PC-3 (cell line): ENCODE data around the gene SPDYE6. TPM values are rescaled to one million over a fixed set of nuclear protein-coding genes. Genes with fewer than 3 reads are reported as not detected.

Source experiments
- ATAC-seq: fragments of 200-7000 bp; cut with Tn5 transposase; 2 replicates; pipeline ENCODE4 v1.9.1; 2020; ENCODE audit warnings: mild to moderate bottlenecking, moderate library complexity
- BruUV-seq: library from RNA; stranded (reverse); fragments of 400-500 nt; replicated peaks from 2 replicates; lab custom pipeline; 2021; lab: Mats Ljungman, UMichigan
- CTCF ChIA-PET: fragments of 300-600 bp; sonication (Branson Sonifier 250); formaldehyde crosslinking; loops from one replicate; lab custom pipeline; 2022; ENCODE audit warnings: antibody characterized with exemption; lab: Charles Lee
- POLR2A ChIA-PET: fragments of 300-600 bp; sonication (Branson Sonifier 250); formaldehyde crosslinking; loops from one replicate; lab custom pipeline; 2022; ENCODE audit warnings: antibody characterized with exemption; ENCODE audit not compliant: unreplicated experiment; lab: Charles Lee
- DNase-seq: peaks from one replicate; pipeline ENCODE4 v3.0.0-alpha.2; 2015
- H2AFZ ChIP-seq: fragments of 300-600 bp; sonication (generic); 2 replicates; pipeline ENCODE4 v1.6.0; 2016; ENCODE audit warnings: antibody characterized with exemption, low read length
- H3F3A ChIP-seq: fragments of 300-600 bp; sonication (generic); one replicate; pipeline ENCODE4 v1.6.0; 2017; ENCODE audit warnings: antibody characterized with exemption, low read length, control low read depth, mild to moderate bottlenecking; ENCODE audit not compliant: unreplicated experiment
- H3K27ac ChIP-seq: fragments of 300-600 bp; sonication (generic); 2 replicates; pipeline ENCODE4 v1.5.1; 2016; ENCODE audit warnings: mild to moderate bottlenecking, low read length
- H3K27me3 ChIP-seq: fragments of 300-600 bp; sonication (generic); 2 replicates; pipeline ENCODE4 v1.6.1; 2016; ENCODE audit warnings: low read length, mixed read lengths
- H3K36me3 ChIP-seq: fragments of 300-600 bp; sonication (generic); 2 replicates; pipeline ENCODE4 v1.6.1; 2016; ENCODE audit warnings: low read depth, mixed run types, low read length, mixed read lengths
- H3K4me1 ChIP-seq: fragments of 300-600 bp; sonication (generic); 2 replicates; pipeline ENCODE4 v1.5.1; 2016; ENCODE audit warnings: low read length; ENCODE audit not compliant: insufficient read depth
- H3K4me2 ChIP-seq: fragments of 300-600 bp; sonication (generic); 2 replicates; pipeline ENCODE4 v1.6.0; 2016; ENCODE audit warnings: low read length
- H3K4me3 ChIP-seq: fragments of 300-600 bp; sonication (generic); 2 replicates; pipeline ENCODE4 v1.5.1; 2016; ENCODE audit warnings: mild to moderate bottlenecking, low read length, mixed read lengths
- H3K79me2 ChIP-seq: fragments of 300-600 bp; sonication (generic); 2 replicates; pipeline ENCODE4 v1.6.1; 2017; ENCODE audit warnings: low read length, mixed read lengths
- H3K9ac ChIP-seq: fragments of 300-600 bp; sonication (generic); 2 replicates; pipeline ENCODE4 v1.6.0; 2016; ENCODE audit warnings: mild to moderate bottlenecking, low read length
- H3K9me2 ChIP-seq: fragments of 300-600 bp; sonication (generic); replicated peaks from 2 replicates; pipeline ENCODE4 v1.6.1; 2016; ENCODE audit warnings: mixed run types, low read length, mixed read lengths
- H3K9me3 ChIP-seq: fragments of 300-600 bp; sonication (generic); 2 replicates; pipeline ENCODE4 v1.6.1; 2016; ENCODE audit warnings: low read length, mixed read lengths
- H4K20me1 ChIP-seq: fragments of 300-600 bp; sonication (generic); 2 replicates; pipeline ENCODE4 v1.6.1; 2016; ENCODE audit warnings: low read length, mixed read lengths
- EZH2 ChIP-seq: fragments of 300-600 bp; sonication (generic); IDR thresholded peaks from one replicate; pipeline ENCODE4 v1.6.1; 2017; ENCODE audit warnings: antibody characterized with exemption, mild to moderate bottlenecking, low read length; ENCODE audit not compliant: unreplicated experiment
- EZH2phosphoT487 ChIP-seq: fragments of 300-600 bp; sonication (generic); IDR thresholded peaks from 2 replicates; pipeline ENCODE4 v1.6.1; 2018; ENCODE audit warnings: mild to moderate bottlenecking, antibody characterized with exemption, low read length, borderline replicate concordance
- intact Hi-C: fragments of 100-400 bp; cut with micrococcal nuclease; formaldehyde crosslinking; loops from 2 replicates; pipeline ENCODE4 v1.9.0; 2023
- total RNA-seq: library from RNA; depleted of rRNA; stranded (reverse); fragments of >200 nt; gene quantifications from 2 replicates; pipeline ENCODE4 v1.2.3, GENCODE V29; 2014
- TF ChIP-seq, protein P1 (sequence below): fragments of 300-600 bp; sonication (generic); conservative IDR thresholded peaks from 2 replicates; pipeline ENCODE4 v1.5.1; 2017; ENCODE audit warnings: antibody characterized with exemption, low read depth, mild to moderate bottlenecking, low read length

The SPDYE6 gene
- total RNA-seq, 1 experiment from 2014 or later: not detected

GRCh38 chr7:102318482-102318971 is 37.7 kb downstream of the SPDYE6 start:
- H3K9me2 ChIP-seq: no peaks in the 10 kb centered on the region
- TF ChIP-seq, protein P1, sequence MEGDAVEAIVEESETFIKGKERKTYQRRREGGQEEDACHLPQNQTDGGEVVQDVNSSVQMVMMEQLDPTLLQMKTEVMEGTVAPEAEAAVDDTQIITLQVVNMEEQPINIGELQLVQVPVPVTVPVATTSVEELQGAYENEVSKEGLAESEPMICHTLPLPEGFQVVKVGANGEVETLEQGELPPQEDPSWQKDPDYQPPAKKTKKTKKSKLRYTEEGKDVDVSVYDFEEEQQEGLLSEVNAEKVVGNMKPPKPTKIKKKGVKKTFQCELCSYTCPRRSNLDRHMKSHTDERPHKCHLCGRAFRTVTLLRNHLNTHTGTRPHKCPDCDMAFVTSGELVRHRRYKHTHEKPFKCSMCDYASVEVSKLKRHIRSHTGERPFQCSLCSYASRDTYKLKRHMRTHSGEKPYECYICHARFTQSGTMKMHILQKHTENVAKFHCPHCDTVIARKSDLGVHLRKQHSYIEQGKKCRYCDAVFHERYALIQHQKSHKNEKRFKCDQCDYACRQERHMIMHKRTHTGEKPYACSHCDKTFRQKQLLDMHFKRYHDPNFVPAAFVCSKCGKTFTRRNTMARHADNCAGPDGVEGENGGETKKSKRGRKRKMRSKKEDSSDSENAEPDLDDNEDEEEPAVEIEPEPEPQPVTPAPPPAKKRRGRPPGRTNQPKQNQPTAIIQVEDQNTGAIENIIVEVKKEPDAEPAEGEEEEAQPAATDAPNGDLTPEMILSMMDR: no peak
- TF ChIP-seq EZH2phosphoT487 (no peak), EZH2 (no peak)
- H3F3A ChIP-seq: no peaks in the 10 kb centered on the region
- no peak overlapping the region for H3K9ac ChIP-seq
- no peaks in the 10 kb centered on the region for H3K27me3 ChIP-seq
- DNase-seq (peak; percentile 40), ATAC-seq (peak; percentile 57)
- no peaks in the 10 kb centered on the region for H3K9me3 ChIP-seq
- ChIA-PET CTCF (no interaction called here), POLR2A (no interaction called here)
- no peaks in the 10 kb centered on the region for H3K36me3 ChIP-seq
- H3K4me2 ChIP-seq: no peak overlapping the region
- no peaks in the 10 kb centered on the region for H4K20me1 ChIP-seq
- H3K27ac ChIP-seq: no peak overlapping the region
- H3K79me2 ChIP-seq: no peaks in the 10 kb centered on the region
- H3K4me1 ChIP-seq: no peaks in the 10 kb centered on the region
- no TSS peak for BruUV-seq
- intact Hi-C loops: no loop called here
- no peak overlapping the region for H2AFZ ChIP-seq
- no peak overlapping the region for H3K4me3 ChIP-seq

DNA sequence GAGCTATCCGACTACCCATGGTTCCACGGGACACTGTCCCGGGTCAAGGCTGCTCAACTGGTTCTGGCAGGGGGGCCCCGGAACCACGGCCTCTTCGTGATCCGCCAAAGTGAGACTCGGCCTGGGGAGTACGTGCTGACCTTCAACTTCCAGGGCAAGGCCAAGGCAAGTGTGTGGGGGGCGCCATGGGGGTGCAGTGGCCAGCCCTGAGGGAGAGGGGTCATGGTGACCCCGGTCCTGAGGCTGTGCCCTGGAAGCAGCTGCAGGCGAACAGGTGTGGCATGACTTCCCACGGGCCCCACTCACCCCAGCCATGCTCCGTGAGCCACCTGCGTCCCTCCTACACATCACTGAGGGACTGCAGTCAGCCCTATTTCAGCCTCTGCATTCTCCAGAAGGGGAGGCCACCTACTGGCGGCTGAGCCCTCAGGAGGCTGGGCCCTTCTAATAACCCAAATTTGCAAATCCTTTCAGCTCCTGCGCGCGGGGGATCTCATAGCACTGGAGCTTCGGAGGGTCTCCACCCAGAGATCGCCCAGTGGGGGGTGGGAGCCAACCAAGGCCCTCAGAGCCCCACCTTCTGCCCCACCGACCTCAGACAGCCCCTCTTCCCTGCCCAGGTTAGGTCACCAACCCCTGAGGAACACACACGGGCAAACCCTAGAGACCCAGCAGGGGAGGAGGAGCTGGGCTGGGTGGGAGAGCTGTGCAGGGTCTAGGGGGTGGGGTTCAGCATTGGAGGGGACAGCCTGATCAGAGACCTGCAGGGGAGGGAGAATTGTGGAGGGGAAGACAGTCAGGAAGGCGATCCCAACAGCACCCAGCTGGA is 38.8 kb downstream of the SPDYE6 start:
- Histone ChIP-seq H3K9me2 (no peaks in the 10 kb centered on the region), H4K20me1 (no peaks in the 10 kb centered on the region), H3K9me3 (no peaks in the 10 kb centered on the region), H3K27ac (no peak overlapping the region), H3K27me3 (no peaks in the 10 kb centered on the region), H3F3A (no peaks in the 10 kb centered on the region), H3K4me1 (no peaks in the 10 kb centered on the region), H2AFZ (no peak overlapping the region), H3K4me3 (no peak overlapping the region), H3K4me2 (no peak overlapping the region), H3K36me3 (no peaks in the 10 kb centered on the region), H3K9ac (no peak overlapping the region), H3K79me2 (no peaks in the 10 kb centered on the region)
- TF ChIP-seq, protein P1: no peak
- DNase-seq (no peak), ATAC-seq (no peak)
- ChIA-PET CTCF (interaction anchor here (0.5 kb wide), 1 partner anchor 867 kb away, joined by 6 read pairs; no protein-coding TSS in a partner anchor), POLR2A (no interaction called here)
- BruUV-seq: no TSS peak
- intact Hi-C loops: no loop called here

DNA sequence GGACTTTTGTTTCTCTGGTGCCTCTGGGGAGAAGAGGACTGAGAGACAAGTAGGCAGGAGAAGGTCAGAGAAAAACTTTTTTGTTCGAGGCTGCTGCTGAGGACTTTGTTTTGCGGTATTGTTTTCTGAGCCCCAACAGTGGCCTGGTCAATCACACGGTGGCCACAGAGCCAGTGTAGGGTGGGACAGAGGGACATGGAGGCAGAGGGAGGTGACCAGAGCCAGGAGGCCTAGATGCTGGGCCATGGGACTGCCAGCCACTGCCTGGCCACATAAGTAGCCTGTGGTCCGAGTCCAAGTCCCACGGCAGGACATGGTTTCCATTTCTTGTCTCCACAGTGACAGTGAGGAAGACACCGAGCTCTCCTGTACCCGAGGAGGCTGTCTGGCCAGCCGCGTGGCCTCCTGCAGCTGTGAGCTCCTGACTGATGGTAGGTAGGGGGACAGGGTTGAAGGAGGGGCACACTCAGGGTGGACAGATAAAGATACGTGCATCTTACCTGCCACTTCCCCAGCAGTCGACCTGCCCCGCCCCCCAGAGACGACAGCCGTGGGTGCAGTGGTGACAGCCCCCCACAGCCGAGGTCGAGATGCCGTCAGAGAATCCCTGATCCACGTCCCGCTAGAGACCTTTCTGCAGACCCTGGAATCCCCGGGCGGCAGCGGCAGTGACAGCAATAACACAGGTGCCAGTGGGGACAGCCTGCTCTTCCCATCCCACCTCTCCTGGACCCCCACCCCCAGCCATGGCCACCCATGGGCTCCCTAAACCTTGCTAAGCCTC is 42.1 kb downstream of the SPDYE6 start:
- intact Hi-C loops: no loop called here
- Histone ChIP-seq H3F3A (no peaks in the 10 kb centered on the region), H3K9ac (no peak overlapping the region), H3K9me2 (no peaks in the 10 kb centered on the region), H3K79me2 (no peaks in the 10 kb centered on the region), H2AFZ (no peak overlapping the region), H3K4me1 (no peaks in the 10 kb centered on the region), H3K27ac (no peak overlapping the region), H3K36me3 (no peaks in the 10 kb centered on the region), H3K9me3 (no peaks in the 10 kb centered on the region), H3K4me2 (no peak overlapping the region), H3K4me3 (no peak overlapping the region), H4K20me1 (no peaks in the 10 kb centered on the region), H3K27me3 (no peaks in the 10 kb centered on the region)
- POLR2A ChIA-PET: no interaction called here
- CTCF ChIA-PET: no interaction called here
- ATAC-seq: no peak
- DNase-seq: no peak
- TF ChIP-seq EZH2phosphoT487 (no peak), EZH2 (no peak)
- TF ChIP-seq, protein P1: no peak
- no TSS peak for BruUV-seq
